Activated CD8-positive, alpha-beta T cell treated with anti-CD3 and anti-CD28 coated beads, Interleukin-2, amount 10 ng/mL, durations not matched to agents 7 days and 5 days (primary cell): ENCODE data around the gene GBGT1. TPM values are rescaled to one million over a fixed set of nuclear protein-coding genes. Genes with fewer than 3 reads are reported as not detected.

Experiments used
- ATAC-seq: fragments of 150-1000 bp; cut with Tn5 transposase; one replicate; pipeline ENCODE4 v1.10.0; 2021; ENCODE audit warnings: moderate library complexity
- CTCF ChIA-PET: fragments of 350-600 bp; sonication (Branson Sonifier 250); formaldehyde crosslinking; loops from one replicate; lab custom pipeline; 2021; ENCODE audit warnings: antibody characterized with exemption; lab: Charles Lee
- POLR2A ChIA-PET: fragments of 350-600 bp; sonication (Branson Sonifier 250); formaldehyde crosslinking; loops from one replicate; lab custom pipeline; 2021; ENCODE audit warnings: antibody characterized with exemption; lab: Charles Lee
- DNase-seq: peaks from one replicate; pipeline ENCODE4 v3.0.0-alpha.2; 2020
- H3K27ac Mint-ChIP-seq: one replicate; pipeline ENCODE4 v1.8.0; 2021; ENCODE audit warnings: mild to moderate bottlenecking, mixed read lengths
- H3K27me3 Mint-ChIP-seq: one replicate; pipeline ENCODE4 v1.8.0; 2021; ENCODE audit warnings: low read depth, mixed read lengths
- H3K36me3 Mint-ChIP-seq: one replicate; pipeline ENCODE4 v1.8.0; 2021; ENCODE audit warnings: low read depth, mixed read lengths
- H3K4me1 Mint-ChIP-seq: one replicate; pipeline ENCODE4 v1.8.0; 2021; ENCODE audit warnings: low read depth, mixed read lengths
- H3K4me3 Mint-ChIP-seq: one replicate; pipeline ENCODE4 v1.8.0; 2021; ENCODE audit warnings: mild to moderate bottlenecking, mixed read lengths
- H3K9me3 Mint-ChIP-seq: one replicate; pipeline ENCODE4 v1.8.0; 2022; ENCODE audit warnings: mixed read lengths; ENCODE audit not compliant: insufficient read depth
- total RNA-seq, 2 experiments: library from RNA; stranded (reverse); gene quantifications; one replicate each; pipeline ENCODE4 v1.2.3, GENCODE V29; 2021

The GBGT1 gene
- total RNA-seq, 2 experiments from 2014 or later = 3.1 to 4.1 TPM

DNA sequence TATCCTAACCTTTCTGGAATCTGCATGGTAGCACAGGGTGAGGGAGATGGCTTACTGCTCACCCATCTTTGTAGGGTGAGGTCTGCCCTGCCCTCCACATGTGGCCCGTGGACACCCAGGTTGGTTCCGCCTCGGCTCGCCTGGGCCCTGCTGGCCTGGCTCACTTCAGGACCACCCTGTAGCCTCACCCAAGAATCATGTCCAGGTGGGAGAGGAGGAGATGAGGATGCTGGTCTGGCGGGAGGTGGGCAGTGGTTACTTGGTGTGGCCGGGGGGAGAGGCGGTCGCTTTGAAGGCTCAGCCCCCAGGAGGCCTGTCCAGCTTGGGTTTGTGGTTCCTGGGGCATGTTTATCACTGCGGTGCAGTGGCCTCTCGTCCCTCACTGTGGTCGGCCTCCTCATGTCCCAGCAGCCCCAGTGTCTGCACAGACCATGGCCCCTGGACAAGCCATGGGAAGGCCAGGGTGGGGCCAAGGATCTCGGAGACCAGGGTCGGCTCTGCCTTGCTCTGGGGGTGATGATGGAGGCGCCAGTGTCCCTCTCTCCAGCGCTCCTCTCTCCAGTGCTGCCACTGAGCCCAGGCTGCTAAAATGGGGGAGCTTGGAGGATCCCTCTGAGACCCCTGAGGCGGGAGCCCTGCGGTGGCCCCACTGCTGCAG, 40.8 kb upstream of the GBGT1 start:
- no peak for ATAC-seq
- peaks cover 2% of the 10 kb centered on the region for H3K27me3 Mint-ChIP-seq
- no peak overlapping the region for H3K27ac Mint-ChIP-seq
- ChIA-PET CTCF (no interaction called here), POLR2A (no interaction called here)
- DNase-seq = no peak
- no peaks in the 10 kb centered on the region for H3K9me3 Mint-ChIP-seq
- no peaks in the 10 kb centered on the region for H3K36me3 Mint-ChIP-seq
- H3K4me3 Mint-ChIP-seq = no peak overlapping the region
- H3K4me1 Mint-ChIP-seq = peaks cover 7% of the 10 kb centered on the region

DNA sequence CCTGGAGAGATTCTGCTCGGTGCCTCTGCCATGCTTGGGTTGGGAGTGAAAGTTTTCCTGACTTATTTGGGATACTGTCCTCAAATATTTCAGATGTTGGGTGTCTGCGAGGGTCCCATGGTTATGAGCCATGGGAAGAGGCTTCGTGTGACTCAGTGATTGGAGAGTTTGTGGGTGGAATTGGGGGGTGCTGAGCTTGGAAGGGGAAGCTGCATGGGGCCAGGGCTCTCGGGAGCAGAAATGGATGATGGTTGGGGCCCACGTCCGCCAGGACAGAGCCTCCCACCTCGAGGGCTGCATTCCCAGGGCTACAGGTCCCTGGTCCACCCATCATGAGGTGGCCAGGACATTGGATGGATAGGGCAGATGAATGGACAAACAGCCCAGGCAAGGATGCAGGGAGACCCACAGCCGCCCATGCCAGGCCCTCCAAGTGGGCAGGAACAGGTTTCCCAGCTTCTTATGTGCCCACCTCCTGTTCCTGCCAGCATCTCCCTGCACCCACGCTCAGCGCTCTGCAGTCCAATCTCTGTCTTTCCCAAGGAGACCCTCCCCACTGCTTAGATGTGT, 39.9 kb upstream of the GBGT1 start:
- Mint-ChIP-seq H3K4me3 (no peak overlapping the region), H3K4me1 (peaks cover 7% of the 10 kb centered on the region), H3K27ac (no peak overlapping the region), H3K27me3 (peaks cover 5% of the 10 kb centered on the region), H3K9me3 (no peaks in the 10 kb centered on the region), H3K36me3 (no peaks in the 10 kb centered on the region)
- DNase-seq (no peak), ATAC-seq (no peak)
- CTCF ChIA-PET = no interaction called here
- POLR2A ChIA-PET = no interaction called here

DNA sequence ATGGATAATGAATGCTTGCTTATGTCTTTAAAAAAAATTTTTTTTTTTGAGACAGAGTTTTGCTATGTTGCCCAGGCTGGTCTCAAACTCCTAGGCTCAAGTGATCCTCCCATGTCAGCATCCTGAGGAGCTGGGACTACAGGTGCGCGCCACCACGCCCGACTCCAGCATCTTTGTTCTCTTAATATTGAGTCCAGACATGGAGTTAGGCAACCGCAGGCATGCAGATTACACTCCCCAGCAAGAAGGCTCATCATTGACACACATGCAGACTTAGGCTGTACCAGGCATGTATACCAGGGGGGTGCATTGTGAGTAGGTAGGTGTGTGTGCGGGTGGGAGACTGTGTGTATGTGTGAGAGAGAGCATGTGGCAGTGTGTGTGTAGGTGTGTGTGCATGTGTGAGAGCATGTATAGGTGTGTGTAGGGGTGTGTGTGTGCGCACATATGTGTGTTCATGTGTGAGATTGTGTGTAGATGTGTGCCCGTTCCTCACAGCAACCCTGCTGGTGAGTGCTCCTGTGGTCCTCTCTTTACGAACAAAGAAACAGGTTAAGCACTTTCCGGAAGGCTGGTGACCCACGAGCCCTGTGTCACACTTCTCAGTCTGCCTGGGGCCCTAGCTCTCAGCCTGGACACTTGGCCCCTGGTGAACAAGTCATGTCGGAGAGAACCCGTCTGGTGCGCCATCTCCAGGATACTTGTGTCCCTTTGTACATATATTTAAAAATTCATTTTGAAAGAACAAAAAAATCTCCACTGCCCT, 39.2 kb upstream of the GBGT1 start:
- POLR2A ChIA-PET = no interaction called here
- Mint-ChIP-seq H3K4me1 (peaks cover 7% of the 10 kb centered on the region), H3K27me3 (peaks cover 5% of the 10 kb centered on the region), H3K9me3 (no peaks in the 10 kb centered on the region), H3K27ac (no peak overlapping the region), H3K36me3 (no peaks in the 10 kb centered on the region), H3K4me3 (no peak overlapping the region)
- ATAC-seq = no peak
- CTCF ChIA-PET = interaction anchor here (0.7 to 1.4 kb wide), 2 partner anchors 22 to 24 kb away, joined by 3 to 4 read pairs; no protein-coding TSS in a partner anchor
- DNase-seq = no peak

DNA sequence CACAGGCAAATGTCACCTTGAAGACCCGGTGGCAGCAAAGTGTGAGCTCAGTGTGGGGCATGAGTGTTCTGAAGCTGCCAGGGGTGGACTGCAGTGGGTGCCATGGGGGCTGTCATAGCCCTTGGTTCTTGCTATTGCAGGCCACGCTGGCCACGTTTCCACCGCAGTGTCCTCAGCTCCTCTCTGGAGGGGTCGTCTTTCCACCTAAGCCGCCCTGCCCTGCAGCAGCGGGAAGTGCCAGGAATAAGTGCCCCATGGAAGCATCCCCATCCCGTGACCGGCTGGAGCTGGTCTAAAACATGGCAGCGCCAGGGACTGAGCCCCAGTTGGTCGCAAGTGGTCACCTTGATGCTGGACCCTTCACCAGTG, 38.4 kb upstream of the GBGT1 start:
- H3K27ac Mint-ChIP-seq = no peak overlapping the region
- peaks cover 7% of the 10 kb centered on the region for H3K4me1 Mint-ChIP-seq
- no peaks in the 10 kb centered on the region for H3K36me3 Mint-ChIP-seq
- no peaks in the 10 kb centered on the region for H3K9me3 Mint-ChIP-seq
- H3K4me3 Mint-ChIP-seq = no peak overlapping the region
- peaks cover 5% of the 10 kb centered on the region for H3K27me3 Mint-ChIP-seq
- ATAC-seq (no peak), DNase-seq (no peak)
- CTCF ChIA-PET = interaction anchor here (0.7 to 1.4 kb wide), 2 partner anchors 22 to 23 kb away, joined by 3 to 4 read pairs; no protein-coding TSS in a partner anchor
- POLR2A ChIA-PET = no interaction called here

DNA sequence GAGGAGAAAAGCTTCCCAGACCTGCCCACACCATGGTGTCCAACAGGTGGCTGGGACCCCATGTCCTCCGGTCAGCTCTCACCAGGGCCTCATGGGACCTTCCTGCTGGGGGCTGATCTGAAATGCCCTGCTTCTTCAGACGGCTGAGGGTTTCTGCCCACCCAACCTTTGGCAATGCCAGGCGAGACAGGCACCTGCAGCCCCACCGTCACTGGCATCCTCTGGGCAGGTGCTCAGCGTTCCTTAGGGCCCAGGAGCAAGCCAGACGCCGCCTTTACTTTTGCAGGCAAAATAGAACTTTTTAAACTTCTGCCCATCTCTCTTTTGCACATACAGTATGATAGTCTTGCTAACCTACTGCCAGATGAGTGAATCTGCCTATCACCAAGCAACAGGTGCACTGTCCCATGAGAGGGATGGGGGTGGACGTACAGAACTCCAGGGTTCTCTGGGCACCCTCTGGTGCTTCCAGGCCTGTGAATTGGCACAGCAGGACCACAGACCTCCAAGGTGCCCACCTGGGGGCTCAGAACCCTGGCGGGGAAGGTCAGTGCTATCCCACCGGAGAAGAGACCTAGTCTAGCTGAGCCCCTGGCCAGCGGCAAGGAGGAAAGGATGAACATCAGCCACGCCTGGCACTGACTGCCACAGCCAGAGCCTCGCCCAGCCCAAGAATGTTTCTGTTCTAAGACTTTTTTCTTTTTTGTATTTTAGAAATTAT, 37.9 kb upstream of the GBGT1 start:
- DNase-seq (no peak), ATAC-seq (no peak)
- no peak overlapping the region for H3K4me3 Mint-ChIP-seq
- H3K27ac Mint-ChIP-seq = no peak overlapping the region
- ChIA-PET CTCF (interaction anchor here (1.4 kb wide), 1 partner anchor 21 kb away, joined by 3 read pairs; no protein-coding TSS in a partner anchor), POLR2A (no interaction called here)
- H3K36me3 Mint-ChIP-seq = no peaks in the 10 kb centered on the region
- H3K4me1 Mint-ChIP-seq = peaks cover 7% of the 10 kb centered on the region
- H3K27me3 Mint-ChIP-seq = peaks cover 5% of the 10 kb centered on the region
- no peaks in the 10 kb centered on the region for H3K9me3 Mint-ChIP-seq

DNA sequence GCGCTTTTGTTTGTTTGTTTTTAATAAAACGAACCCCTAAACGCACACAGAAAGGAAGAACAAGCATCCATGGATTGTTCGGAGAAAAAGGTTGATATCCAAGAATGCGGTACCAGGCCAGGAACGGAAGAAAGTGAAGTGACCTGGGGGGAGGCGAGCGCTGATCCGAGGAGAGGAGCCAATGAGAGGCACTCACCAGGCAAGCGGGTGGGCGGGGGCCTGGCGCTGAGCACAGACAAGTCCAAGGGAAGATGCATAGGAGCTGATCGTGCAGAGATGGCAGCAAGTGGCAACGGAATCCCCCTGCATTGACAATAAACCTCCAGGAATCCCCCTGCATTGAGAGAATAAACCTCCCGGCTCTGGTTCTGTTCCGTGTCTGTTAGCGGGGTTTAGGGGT, 36.9 kb upstream of the GBGT1 start:
- Mint-ChIP-seq H3K4me1 (peaks cover 7% of the 10 kb centered on the region), H3K9me3 (no peaks in the 10 kb centered on the region), H3K27me3 (peaks cover 5% of the 10 kb centered on the region), H3K36me3 (no peaks in the 10 kb centered on the region), H3K27ac (no peak overlapping the region), H3K4me3 (no peak overlapping the region)
- ChIA-PET CTCF (interaction anchor here (1.1 to 2.0 kb wide), 4 partner anchors 13 to 40 kb away, joined by 3 to 12 read pairs (median 6); no protein-coding TSS in a partner anchor), POLR2A (interaction anchor here (0.6 kb wide), 1 partner anchor 825 kb away, joined by 3 read pairs; the partner anchor contains the start of gene BRD3OS)
- no peak for DNase-seq
- no peak for ATAC-seq

DNA sequence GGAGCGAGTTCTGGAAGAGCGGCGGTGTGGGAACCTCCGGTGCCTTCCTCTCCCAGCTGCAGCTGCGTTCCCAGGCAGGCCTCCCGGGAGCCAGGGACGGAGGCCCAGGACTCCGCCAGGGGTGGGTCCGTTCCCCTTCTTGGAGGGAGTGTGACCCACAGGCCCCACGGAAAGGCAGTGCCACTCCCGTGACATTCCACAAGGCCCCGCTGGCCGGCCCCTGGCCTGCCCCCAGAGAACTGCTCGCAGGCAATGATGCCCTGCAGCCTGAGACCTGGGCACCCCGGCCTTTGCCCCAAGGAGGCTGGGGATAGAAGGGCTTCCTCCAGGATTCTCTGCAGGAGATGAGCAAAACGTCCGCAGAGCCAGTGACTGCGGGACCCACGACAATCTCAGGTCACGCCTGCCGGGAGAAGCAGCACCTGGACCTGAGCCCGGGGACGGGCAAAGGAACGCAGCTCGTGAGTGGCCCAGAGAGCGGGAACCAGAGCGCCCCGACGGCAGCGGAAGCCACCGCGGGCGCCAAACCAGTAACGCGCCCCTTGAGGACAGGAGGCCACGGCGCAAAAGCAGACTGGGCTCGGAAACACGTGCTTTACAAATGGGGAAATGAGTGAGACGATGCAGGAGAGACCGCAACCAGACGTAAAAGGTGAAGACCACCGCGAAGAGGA, 36.1 kb upstream of the GBGT1 start:
- Mint-ChIP-seq H3K36me3 (no peaks in the 10 kb centered on the region), H3K4me3 (peak overlapping the region; percentile 61), H3K27ac (peak overlapping the region; percentile 44), H3K4me1 (peaks cover 7% of the 10 kb centered on the region), H3K27me3 (peaks cover 11% of the 10 kb centered on the region), H3K9me3 (no peaks in the 10 kb centered on the region)
- ChIA-PET POLR2A (interaction anchor here (0.6 kb wide), 1 partner anchor 826 kb away, joined by 3 read pairs; the partner anchor contains the start of gene BRD3OS), CTCF (interaction anchor here (1.1 to 2.0 kb wide), 6 partner anchors 12 to 39 kb away, joined by 3 to 12 read pairs (median 4); no protein-coding TSS in a partner anchor)
- DNase-seq (peak; percentile 59), ATAC-seq (peak; percentile 81)

DNA sequence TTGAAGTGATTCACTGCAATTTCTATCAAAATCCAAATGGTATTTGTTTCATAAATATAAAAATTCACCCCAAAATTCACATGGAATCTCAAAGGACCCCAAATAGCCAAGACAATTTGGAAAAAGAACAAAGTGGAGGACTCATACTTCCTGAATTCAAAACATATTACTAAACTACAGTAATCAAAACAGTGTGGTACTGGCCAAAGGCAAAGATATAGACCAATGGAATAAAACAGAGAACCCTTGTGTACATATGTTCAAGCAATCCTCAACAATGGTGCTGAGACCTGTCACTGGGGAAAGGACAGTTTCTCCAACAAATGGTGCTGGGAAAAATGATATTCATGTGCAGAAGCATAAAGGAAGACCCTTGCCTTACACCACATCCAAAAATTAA, 31.3 kb upstream of the GBGT1 start:
- H3K9me3 Mint-ChIP-seq = no peaks in the 10 kb centered on the region
- DNase-seq (no peak), ATAC-seq (no peak)
- no peak overlapping the region for H3K27ac Mint-ChIP-seq
- ChIA-PET POLR2A (no interaction called here), CTCF (no interaction called here)
- peaks cover 3% of the 10 kb centered on the region for H3K4me1 Mint-ChIP-seq
- H3K27me3 Mint-ChIP-seq = peaks cover 19% of the 10 kb centered on the region
- H3K36me3 Mint-ChIP-seq = no peaks in the 10 kb centered on the region
- no peak overlapping the region for H3K4me3 Mint-ChIP-seq

DNA sequence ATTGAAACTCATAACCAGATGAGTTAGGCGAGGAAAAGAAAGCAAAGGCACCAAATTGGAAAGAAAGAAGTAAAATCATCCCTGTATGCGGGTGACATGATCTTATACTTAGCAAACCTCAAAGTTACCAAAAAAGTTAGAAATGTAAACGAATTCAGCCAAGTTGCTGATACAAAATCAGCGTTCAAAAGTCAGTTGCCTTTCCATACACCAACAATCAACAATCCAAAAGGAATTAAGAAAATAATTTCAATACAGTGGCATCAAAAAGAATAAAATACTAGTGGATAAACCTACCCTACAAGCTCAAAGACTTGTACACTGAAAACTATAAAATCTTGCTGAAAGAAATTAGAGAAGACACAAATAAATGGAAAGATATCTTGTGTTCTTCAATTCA, 30.9 kb upstream of the GBGT1 start:
- Mint-ChIP-seq H3K4me3 (no peak overlapping the region), H3K9me3 (no peaks in the 10 kb centered on the region), H3K4me1 (no peaks in the 10 kb centered on the region), H3K27ac (no peak overlapping the region), H3K36me3 (no peaks in the 10 kb centered on the region), H3K27me3 (peaks cover 18% of the 10 kb centered on the region)
- ATAC-seq (no peak), DNase-seq (no peak)
- POLR2A ChIA-PET = no interaction called here
- CTCF ChIA-PET = no interaction called here

DNA sequence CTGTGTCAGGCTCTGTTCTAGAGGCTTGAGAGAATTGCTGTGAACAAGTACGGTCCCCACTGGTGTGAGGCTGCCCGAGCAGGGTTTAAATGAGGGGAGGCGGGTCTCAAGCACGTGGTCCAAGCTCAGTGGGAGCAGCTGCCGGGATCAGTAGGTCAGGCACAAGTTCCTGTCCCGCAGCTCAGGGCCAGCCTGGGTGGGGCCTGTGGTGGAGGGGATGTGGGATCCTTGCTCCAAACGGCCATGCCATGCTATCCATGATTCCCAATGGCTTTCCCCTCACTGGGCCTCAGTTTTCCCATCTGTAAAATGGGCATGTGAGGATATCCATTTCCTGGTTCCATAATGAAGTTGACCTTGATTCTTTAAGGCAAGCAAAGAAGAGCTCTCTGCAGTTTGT, 28.3 kb upstream of the GBGT1 start:
- ChIA-PET POLR2A (interaction anchor here (0.6 kb wide), 1 partner anchor 937 kb away, joined by 3 read pairs; no protein-coding TSS in a partner anchor), CTCF (interaction anchor here (0.7 kb wide), 1 partner anchor 11 kb away, joined by 3 read pairs; no protein-coding TSS in a partner anchor)
- ATAC-seq (no peak), DNase-seq (no peak)
- Mint-ChIP-seq H3K27ac (no peak overlapping the region), H3K4me1 (no peaks in the 10 kb centered on the region), H3K27me3 (peaks cover 26% of the 10 kb centered on the region), H3K4me3 (no peak overlapping the region), H3K36me3 (no peaks in the 10 kb centered on the region), H3K9me3 (no peaks in the 10 kb centered on the region)

DNA sequence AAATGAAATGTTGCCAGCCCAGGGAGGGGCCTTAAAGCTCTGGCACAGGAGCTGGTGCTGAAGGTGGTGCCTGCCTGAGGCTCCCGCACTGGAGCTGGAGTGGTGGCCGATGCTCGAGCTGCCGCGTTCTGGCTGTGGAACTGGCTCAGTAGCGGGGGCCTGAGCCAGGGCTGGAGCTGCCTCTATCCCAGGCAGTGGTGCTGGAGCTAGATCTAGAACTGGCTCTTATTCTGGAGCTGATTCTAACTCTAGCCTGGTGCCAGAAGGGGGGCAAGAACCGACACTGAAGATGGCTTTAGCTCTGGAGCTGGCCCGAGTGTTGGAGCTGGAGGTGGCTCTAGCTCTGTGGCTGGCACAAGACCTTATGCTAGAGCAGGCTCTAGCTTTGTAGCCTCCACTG, 26.1 kb upstream of the GBGT1 start:
- Mint-ChIP-seq H3K36me3 (no peaks in the 10 kb centered on the region), H3K9me3 (no peaks in the 10 kb centered on the region), H3K4me3 (no peak overlapping the region), H3K4me1 (peaks cover 11% of the 10 kb centered on the region), H3K27me3 (peaks cover 28% of the 10 kb centered on the region), H3K27ac (no peak overlapping the region)
- ATAC-seq (no peak), DNase-seq (no peak)
- ChIA-PET CTCF (interaction anchor here (1.2 to 5.1 kb wide), 3 partner anchors 9 to 49 kb away, joined by 3 to 54 read pairs (median 7); no protein-coding TSS in a partner anchor), POLR2A (no interaction called here)
